Prostate gland (tissue), 2 donors: ENCODE results near the gene CORO2B. TPM values are rescaled to one million over a fixed set of nuclear protein-coding genes. Genes with fewer than 3 reads are reported as not detected.

Experiments
- DNase-seq: peaks from one replicate; pipeline ENCODE4 v3.0.0-alpha.2; 2019; ENCODE audit warnings: low spot score
- H3K27ac ChIP-seq, 2 donors: fragments of 200-600 bp; sonication (generic); 2 replicates each; pipeline ENCODE4 v1.5.1; 2017 to 2019
- H3K27me3 ChIP-seq: fragments of 200-600 bp; sonication (generic); replicated peaks from 2 replicates; pipeline ENCODE4 v1.5.1; 2019; ENCODE audit not compliant: insufficient read depth
- H3K36me3 ChIP-seq, 2 donors: fragments of 200-600 bp; sonication (generic); 1 replicate in 1 of 2; 2 replicates in 1 of 2; pipeline versions ENCODE4 v1.5.1 to v1.8.1; 2017 to 2019
- H3K4me1 ChIP-seq: fragments of 200-600 bp; sonication (generic); replicated peaks from 2 replicates; pipeline ENCODE4 v1.5.1; 2019
- H3K4me3 ChIP-seq, 2 donors: fragments of 200-600 bp; sonication (generic); 2 replicates each; pipeline ENCODE4 v1.5.1; 2017 to 2019
- H3K9me3 ChIP-seq: fragments of 200-600 bp; sonication (generic); 2 replicates; pipeline ENCODE4 v1.5.1; 2017
- POLR2A ChIP-seq: fragments of 450-650 bp; IDR thresholded peaks from one replicate; pipeline ENCODE4 v1.6.1; 2016; ENCODE audit warnings: antibody characterized with exemption, mild to moderate bottlenecking
- POLR2AphosphoS5 ChIP-seq: sonication (generic); formaldehyde crosslinking; IDR thresholded peaks from one replicate; pipeline ENCODE4 v1.6.1; 2017; ENCODE audit warnings: antibody characterized with exemption
- WGBS: methylation state at CpG from one replicate; pipeline ENCODE4 v1.1.5; 2018; 5-methylcytosine and 5-hydroxymethylcytosine counted together
- intact Hi-C: fragments of 100-400 bp; cut with DNase I; formaldehyde crosslinking; loops from one replicate; pipeline ENCODE4 v1.14.2; 2022
- total RNA-seq, 2 donors: library from RNA; depleted of rRNA; stranded (reverse); fragments of >200 nt; gene quantifications; one replicate each; pipeline ENCODE4 v1.1.0, GENCODE V29; 2016
- TF ChIP-seq, protein P1 (sequence below), 4 experiments: fragments of 200-600 bp in 2 of 4; fragments of 450-650 bp in 2 of 4; sonication (generic) in 2 of 4; IDR thresholded peaks; 1 replicate in 3 of 4; 2 replicates in 1 of 4; pipeline ENCODE4 v1.5.1; 2016 to 2019; ENCODE audit warnings: antibody characterized with exemption in 4 of 4, mild to moderate bottlenecking in 2 of 4, moderate library complexity in 2 of 4

The CORO2B gene
- total RNA-seq, 2 donors from 2014 or later: 0.50 to 1.4 TPM

DNA sequence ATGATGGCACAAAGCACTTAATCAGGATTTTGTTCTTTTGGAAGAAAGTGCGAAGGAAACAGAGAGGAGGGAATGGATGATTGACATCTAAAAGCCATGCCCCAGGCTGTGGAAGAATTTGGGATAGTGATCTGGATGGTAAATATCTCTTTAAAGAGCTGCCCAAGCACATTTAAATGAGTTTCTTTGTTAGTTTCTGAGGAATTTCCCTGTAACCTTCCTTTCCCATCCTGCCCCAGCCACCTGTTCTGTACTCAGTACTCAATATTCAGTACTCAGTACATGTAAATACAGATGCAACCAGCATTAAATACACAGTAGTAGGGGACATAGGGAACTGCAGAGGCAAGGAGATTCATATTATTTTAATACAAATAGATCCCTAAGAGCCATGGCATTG is 7.8 kb upstream of the CORO2B start:
- Histone ChIP-seq H3K27me3 (no peaks in the 10 kb centered on the region), H3K4me3 (no peak overlapping the region), H3K9me3 (no peaks in the 10 kb centered on the region), H3K36me3 (no peaks in the 10 kb centered on the region), H3K27ac (no peak overlapping the region), H3K4me1 (no peaks in the 10 kb centered on the region)
- DNase-seq: no peak
- TF ChIP-seq, protein P1, sequence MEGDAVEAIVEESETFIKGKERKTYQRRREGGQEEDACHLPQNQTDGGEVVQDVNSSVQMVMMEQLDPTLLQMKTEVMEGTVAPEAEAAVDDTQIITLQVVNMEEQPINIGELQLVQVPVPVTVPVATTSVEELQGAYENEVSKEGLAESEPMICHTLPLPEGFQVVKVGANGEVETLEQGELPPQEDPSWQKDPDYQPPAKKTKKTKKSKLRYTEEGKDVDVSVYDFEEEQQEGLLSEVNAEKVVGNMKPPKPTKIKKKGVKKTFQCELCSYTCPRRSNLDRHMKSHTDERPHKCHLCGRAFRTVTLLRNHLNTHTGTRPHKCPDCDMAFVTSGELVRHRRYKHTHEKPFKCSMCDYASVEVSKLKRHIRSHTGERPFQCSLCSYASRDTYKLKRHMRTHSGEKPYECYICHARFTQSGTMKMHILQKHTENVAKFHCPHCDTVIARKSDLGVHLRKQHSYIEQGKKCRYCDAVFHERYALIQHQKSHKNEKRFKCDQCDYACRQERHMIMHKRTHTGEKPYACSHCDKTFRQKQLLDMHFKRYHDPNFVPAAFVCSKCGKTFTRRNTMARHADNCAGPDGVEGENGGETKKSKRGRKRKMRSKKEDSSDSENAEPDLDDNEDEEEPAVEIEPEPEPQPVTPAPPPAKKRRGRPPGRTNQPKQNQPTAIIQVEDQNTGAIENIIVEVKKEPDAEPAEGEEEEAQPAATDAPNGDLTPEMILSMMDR (IDR thresholded peaks at IDR 0.05): no peak
- TF ChIP-seq POLR2AphosphoS5: no peak
- no peak for TF ChIP-seq POLR2A
- WGBS: 85% methylated on average over 1 of the region's 1 CpG
- intact Hi-C loops: no loop called here

DNA sequence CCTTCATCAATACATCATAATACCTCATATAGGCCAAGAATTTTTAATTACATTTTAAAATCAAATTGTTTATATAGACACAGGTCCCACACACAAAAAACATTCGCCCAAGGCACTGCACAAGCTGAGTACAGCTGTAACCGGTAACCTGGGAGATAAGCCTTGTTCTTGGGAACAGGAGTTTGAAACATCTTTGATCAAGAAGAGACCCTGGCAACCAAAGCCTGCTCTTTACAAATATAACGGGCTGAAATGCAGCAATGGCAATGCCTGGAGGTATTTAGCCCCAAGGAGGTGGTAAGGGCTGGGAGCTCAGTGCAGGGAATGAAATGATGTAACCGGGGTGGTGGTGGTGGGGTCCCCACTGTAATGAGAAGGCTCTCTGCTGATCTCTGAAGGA is 7.2 kb upstream of the CORO2B start:
- TF ChIP-seq POLR2AphosphoS5 (no peak), POLR2A (no peak)
- TF ChIP-seq, protein P1 (IDR thresholded peaks at IDR 0.05): no peak
- 89% methylated on average over 4 of the region's 4 CpGs for WGBS
- no peaks in the 10 kb centered on the region for H3K4me1 ChIP-seq
- H3K9me3 ChIP-seq: no peaks in the 10 kb centered on the region
- no peak overlapping the region for H3K27ac ChIP-seq
- DNase-seq: no peak
- H3K36me3 ChIP-seq: no peaks in the 10 kb centered on the region
- H3K4me3 ChIP-seq: no peak overlapping the region
- intact Hi-C loops: no loop called here
- no peaks in the 10 kb centered on the region for H3K27me3 ChIP-seq

DNA sequence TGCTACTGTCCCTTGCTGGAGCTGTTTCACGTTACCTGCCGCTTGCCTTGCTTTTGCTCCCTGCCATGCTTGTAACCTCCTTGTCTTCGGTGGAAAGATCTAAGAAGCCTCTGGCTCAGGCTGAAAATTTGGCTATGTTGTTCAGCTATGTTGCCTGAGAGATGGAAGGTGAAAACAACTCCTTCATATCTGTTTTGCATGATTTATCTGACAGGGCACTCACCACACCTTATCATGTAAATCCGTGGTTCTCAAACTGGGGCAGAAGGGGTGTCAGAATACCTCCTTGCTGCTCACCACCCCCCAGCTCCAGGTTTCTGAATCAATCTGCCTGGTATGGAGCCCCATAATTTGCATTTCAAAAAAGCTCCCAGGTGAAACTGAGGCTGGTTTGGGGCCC is 6.5 kb upstream of the CORO2B start:
- DNase-seq: no peak
- no peaks in the 10 kb centered on the region for H3K36me3 ChIP-seq
- H3K4me1 ChIP-seq: no peaks in the 10 kb centered on the region
- no peaks in the 10 kb centered on the region for H3K27me3 ChIP-seq
- 84% methylated on average over 4 of the region's 4 CpGs for WGBS
- TF ChIP-seq POLR2AphosphoS5 (no peak), POLR2A (no peak)
- TF ChIP-seq, protein P1 (IDR thresholded peaks at IDR 0.05): no peak
- H3K9me3 ChIP-seq: no peaks in the 10 kb centered on the region
- intact Hi-C loops: no loop called here
- H3K27ac ChIP-seq: no peak overlapping the region
- H3K4me3 ChIP-seq: no peak overlapping the region

DNA sequence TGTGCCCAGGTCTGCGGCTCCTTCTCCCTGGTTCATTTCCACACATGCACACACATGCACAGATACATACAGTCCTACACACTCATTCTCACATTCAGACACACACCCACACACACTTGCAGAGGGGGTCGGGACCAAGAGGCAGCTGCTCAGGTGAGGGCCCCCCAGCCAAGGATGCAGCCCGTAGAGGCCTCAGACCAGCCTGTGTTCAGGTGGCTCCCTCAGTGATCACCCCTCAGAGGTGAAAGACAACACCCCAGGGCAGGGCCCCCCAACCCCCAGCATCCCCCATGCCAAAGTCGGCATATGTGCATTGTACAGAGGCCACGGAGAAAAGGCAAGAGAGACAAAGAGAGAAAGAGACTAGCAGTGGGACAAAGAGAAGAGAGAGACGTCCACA is 5.9 kb upstream of the CORO2B start:
- WGBS: 82% methylated on average over 6 of the region's 6 CpGs
- H3K4me1 ChIP-seq: no peaks in the 10 kb centered on the region
- no peaks in the 10 kb centered on the region for H3K36me3 ChIP-seq
- DNase-seq: no peak
- no peak overlapping the region for H3K4me3 ChIP-seq
- TF ChIP-seq POLR2A (no peak), POLR2AphosphoS5 (no peak)
- TF ChIP-seq, protein P1 (IDR thresholded peaks at IDR 0.05): no peak
- intact Hi-C loops: no loop called here
- no peaks in the 10 kb centered on the region for H3K9me3 ChIP-seq
- H3K27ac ChIP-seq: no peak overlapping the region
- no peaks in the 10 kb centered on the region for H3K27me3 ChIP-seq

DNA sequence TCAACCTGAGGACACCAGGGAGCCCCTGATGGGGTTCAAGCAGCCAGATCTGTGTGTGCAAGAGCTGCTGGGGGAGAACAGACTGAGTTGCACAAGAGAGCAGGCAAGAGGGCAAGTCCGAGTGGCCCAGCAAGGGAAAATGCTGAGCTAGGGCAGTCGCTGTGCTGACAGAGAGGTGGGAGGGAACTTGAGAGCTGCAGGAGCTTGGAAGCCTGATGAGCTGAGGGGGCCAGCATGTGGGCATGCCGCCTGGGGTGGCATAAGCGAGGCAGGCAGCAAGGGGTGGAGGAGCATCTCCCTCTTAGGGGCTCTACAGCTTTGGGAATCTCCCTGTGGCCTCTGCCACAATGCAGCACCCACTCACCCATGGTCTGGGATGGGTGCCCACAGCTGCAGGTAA is 4.7 kb upstream of the CORO2B start:
- TF ChIP-seq, protein P1 (IDR thresholded peaks at IDR 0.05): no peak
- no peak for TF ChIP-seq POLR2AphosphoS5
- TF ChIP-seq POLR2A: no peak
- Histone ChIP-seq H3K27ac (no peak overlapping the region), H3K27me3 (no peaks in the 10 kb centered on the region), H3K4me3 (no peak overlapping the region), H3K36me3 (no peaks in the 10 kb centered on the region), H3K9me3 (no peaks in the 10 kb centered on the region), H3K4me1 (no peaks in the 10 kb centered on the region)
- DNase-seq: no peak
- WGBS: 81% methylated on average over 4 of the region's 4 CpGs
- intact Hi-C loops: no loop called here
